Measurements from ENCODE around the gene FHIT.

FHIT gene

GRCh38 chr3:59866076-59866475 is 1385.2 kb downstream of the FHIT start:
- Histone ChIP-seq H3K27me3 (ENCODE audit: control insufficient read depth, low read length) (no peaks in the 10 kb centered on the region), H3K4me3 (ENCODE audit: low read length) (no peak overlapping the region), H3F3A (ENCODE audit: control insufficient read depth, insufficient read depth) (no peaks in the 10 kb centered on the region), H3K4me1 (ENCODE audit: control insufficient read depth, low read length) (no peaks in the 10 kb centered on the region), H3K9me2 (replicated peaks; ENCODE audit: control insufficient read depth, low read length) (no peaks in the 10 kb centered on the region), H3K9me3 (ENCODE audit: control insufficient read depth, insufficient read depth, low read length) (no peaks in the 10 kb centered on the region), H4K20me1 (ENCODE audit: control insufficient read depth, insufficient read depth, low read depth, low read length) (no peaks in the 10 kb centered on the region), H3K36me3 (ENCODE audit: control insufficient read depth, low read length) (no peaks in the 10 kb centered on the region), H3K79me2 (ENCODE audit: control insufficient read depth, low read length) (no peaks in the 10 kb centered on the region), H3K4me2 (ENCODE audit: low read length) (no peak overlapping the region), H3K27ac (ENCODE audit: low read depth, low read length) (no peak overlapping the region)
- TF ChIP-seq EZH2phosphoT487 (IDR thresholded peaks at IDR 0.05; ENCODE audit: borderline replicate concordance, low read length) (no peak), CTCF (IDR thresholded peaks at IDR 0.05; ENCODE audit: low read depth, low read length, poor library complexity, severe bottlenecking) (no peak)

- TF ChIP-seq EZH2phosphoT487 (IDR thresholded peaks at IDR 0.05; ENCODE audit: borderline replicate concordance, low read length) (no peak), CTCF (IDR thresholded peaks at IDR 0.05; ENCODE audit: low read depth, low read length, poor library complexity, severe bottlenecking) (no peak)
- Histone ChIP-seq H3F3A (ENCODE audit: control insufficient read depth, insufficient read depth) (no peaks in the 10 kb centered on the region), H3K27ac (ENCODE audit: low read depth, low read length) (no peak overlapping the region), H3K36me3 (ENCODE audit: control insufficient read depth, low read length) (no peaks in the 10 kb centered on the region), H3K4me2 (ENCODE audit: low read length) (no peak overlapping the region), H3K79me2 (ENCODE audit: control insufficient read depth, low read length) (no peaks in the 10 kb centered on the region), H3K4me1 (ENCODE audit: control insufficient read depth, low read length) (no peaks in the 10 kb centered on the region), H4K20me1 (ENCODE audit: control insufficient read depth, insufficient read depth, low read depth, low read length) (no peaks in the 10 kb centered on the region), H3K4me3 (ENCODE audit: low read length) (no peak overlapping the region), H3K27me3 (ENCODE audit: control insufficient read depth, low read length) (no peaks in the 10 kb centered on the region), H3K9me3 (ENCODE audit: control insufficient read depth, insufficient read depth, low read length) (no peaks in the 10 kb centered on the region), H3K9me2 (replicated peaks; ENCODE audit: control insufficient read depth, low read length) (no peaks in the 10 kb centered on the region)
Measured at GRCh38 chr3:59865351-59865750, 1385.9 kb downstream of the FHIT start.

- Histone ChIP-seq H3K79me2 (ENCODE audit: control insufficient read depth, low read length) (no peaks in the 10 kb centered on the region), H3K36me3 (ENCODE audit: control insufficient read depth, low read length) (no peaks in the 10 kb centered on the region), H4K20me1 (ENCODE audit: control insufficient read depth, insufficient read depth, low read depth, low read length) (no peaks in the 10 kb centered on the region), H3F3A (ENCODE audit: control insufficient read depth, insufficient read depth) (no peaks in the 10 kb centered on the region), H3K27me3 (ENCODE audit: control insufficient read depth, low read length) (no peaks in the 10 kb centered on the region), H3K9me3 (ENCODE audit: control insufficient read depth, insufficient read depth, low read length) (no peaks in the 10 kb centered on the region), H3K4me2 (ENCODE audit: low read length) (no peak overlapping the region), H3K4me1 (ENCODE audit: control insufficient read depth, low read length) (no peaks in the 10 kb centered on the region), H3K4me3 (ENCODE audit: low read length) (no peak overlapping the region), H3K9me2 (replicated peaks; ENCODE audit: control insufficient read depth, low read length) (no peaks in the 10 kb centered on the region), H3K27ac (ENCODE audit: low read depth, low read length) (no peak overlapping the region)
- TF ChIP-seq CTCF (IDR thresholded peaks at IDR 0.05; ENCODE audit: low read depth, low read length, poor library complexity, severe bottlenecking) (no peak), EZH2phosphoT487 (IDR thresholded peaks at IDR 0.05; ENCODE audit: borderline replicate concordance, low read length) (no peak)
Measured at GRCh38 chr3:59862686-59863085, 1388.6 kb downstream of the FHIT start.
